Measurements from ENCODE around the gene PRDM13.
"Not testable (repeated sequence)": the region's sequence is repeated elsewhere in the genome, so short reads cannot be mapped to it uniquely, and the experiment has no call there.

PRDM13 gene

GRCh38 chr6:99604166-99605073, 2.2 kb upstream of the PRDM13 start:
- DNase-seq = no peak

- no peak for DNase-seq
Observed at GRCh38 chr6:99605074-99605734, 1.4 kb upstream of the PRDM13 start.

- no peak for DNase-seq
Observed at GRCh38 chr6:99605911-99606655, 550 bp upstream of the PRDM13 start.

- DNase-seq = no peak
Observed at GRCh38 chr6:99607416-99608036, 893 bp downstream of the PRDM13 start.

GRCh38 chr6:99608059-99608885, 1.6 kb downstream of the PRDM13 start:
- no peak for DNase-seq

- DNase-seq = no peak
Observed at GRCh38 chr6:99608886-99609482, 2.4 kb downstream of the PRDM13 start.

GRCh38 chr6:99609905-99610489, 3.4 kb downstream of the PRDM13 start:
- no peak for DNase-seq

- DNase-seq = no peak
Observed at GRCh38 chr6:99611148-99611547, 4.5 kb downstream of the PRDM13 start.

GRCh38 chr6:99612551-99613408, 6.1 kb downstream of the PRDM13 start:
- no peak for DNase-seq

GRCh38 chr6:99613409-99613704, 6.7 kb downstream of the PRDM13 start:
- DNase-seq = no peak

GRCh38 chr6:99613705-99614429, 7.2 kb downstream of the PRDM13 start:
- DNase-seq = peak; percentile 13 to 44

- peak; percentile 44 to 54 for DNase-seq
Observed at GRCh38 chr6:99614430-99615186, 8.0 kb downstream of the PRDM13 start.

- no peak for DNase-seq
Observed at GRCh38 chr6:99617131-99617530, 10.5 kb downstream of the PRDM13 start.

GRCh38 chr6:99618649-99619408, 12.2 kb downstream of the PRDM13 start:
- no peak for DNase-seq

- no peak for DNase-seq
Observed at GRCh38 chr6:99619409-99619762, 12.8 kb downstream of the PRDM13 start.

GRCh38 chr6:99622044-99622443, 15.4 kb downstream of the PRDM13 start:
- not testable (repeated sequence) for DNase-seq

GRCh38 chr6:99629293-99629692, 22.7 kb downstream of the PRDM13 start:
- DNase-seq = no peak

- DNase-seq = no peak
Observed at GRCh38 chr6:99637629-99638028, 31.0 kb downstream of the PRDM13 start.
